ENCODE measurements around the gene UBE2D2. TPM values are rescaled to one million over a fixed set of nuclear protein-coding genes. Genes with fewer than 3 reads are reported as not detected.

Gene UBE2D2
- total and polyA plus RNA-seq, 3 experiments from 2014 or later: 253 to 285 (median 274) TPM

DNA sequence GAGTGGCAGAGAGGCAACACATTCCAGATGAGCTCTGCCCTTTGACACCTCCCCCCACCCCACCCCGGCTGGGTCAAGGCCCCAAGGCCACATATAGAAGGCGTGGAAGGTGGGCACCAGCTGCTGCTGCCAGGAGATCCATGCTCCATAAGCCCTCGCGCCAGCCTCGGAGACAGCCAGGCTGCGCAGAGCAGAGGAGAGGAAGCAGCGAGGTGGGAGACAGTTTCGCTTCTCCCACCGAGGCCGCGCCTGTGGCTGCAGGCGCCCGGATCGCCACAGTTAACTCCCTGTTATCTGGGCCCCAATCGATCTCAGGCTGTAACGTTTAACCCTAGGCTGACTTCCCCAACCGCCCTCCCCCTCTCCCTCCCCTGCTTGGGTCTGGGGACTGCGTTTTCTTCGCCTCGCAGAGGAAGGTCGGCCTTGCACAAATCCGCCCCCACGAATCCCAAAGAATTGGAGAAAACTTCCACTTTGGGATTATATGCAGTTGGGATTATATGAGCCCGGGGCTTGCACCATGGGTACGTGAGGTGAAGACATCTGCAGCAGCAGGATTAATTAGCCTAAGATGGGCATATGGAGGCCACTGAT, 85.9 kb downstream of the UBE2D2 start:
- POLR2A ChIA-PET: interaction anchor here (2.8 kb wide), 1 partner anchor 10 kb away, joined by 57 read pairs; no protein-coding TSS in a partner anchor
- peak overlapping the region; percentile 38 for H3K27ac ChIP-seq (ENCODE audit: low read depth, low read length)
- peak overlapping the region; percentile 61 to 84 (median 77) for H3K4me3 Mint-ChIP-seq
- H3K9me3 Mint-ChIP-seq: no peaks in the 10 kb centered on the region
- no peaks in the 10 kb centered on the region for H3K36me3 ChIP-seq (ENCODE audit: insufficient read depth, low read length)
- peak in 1 of 5 donors; percentile 39 for DNase-seq
- peak overlapping the region in 4 of 8 donors; percentile 42 to 77 (median 76) for H3K27ac Mint-ChIP-seq
- H3K4me3 ChIP-seq (ENCODE audit: low read length): no peak overlapping the region
- peaks cover 9 to 16% of the 10 kb centered on the region in 2 donors for H3K27me3 Mint-ChIP-seq
- H3K27me3 ChIP-seq (ENCODE audit: insufficient read depth, low read length, poor library complexity, severe bottlenecking): peaks cover 34% of the 10 kb centered on the region
- peaks cover 41% of the 10 kb centered on the region for H3K4me1 ChIP-seq (ENCODE audit: insufficient read depth, low read length)
- CTCF ChIA-PET: interaction anchor here (0.7 to 5.2 kb wide), 8 partner anchors 8 to 119 kb away, joined by 3 to 58 read pairs (median 6); no protein-coding TSS in a partner anchor
- peaks cover 0 to 3% (median 0%) of the 10 kb centered on the region in 3 donors for H3K36me3 Mint-ChIP-seq
- H3K4me1 Mint-ChIP-seq: peaks cover 38 to 60% (median 39%) of the 10 kb centered on the region in 3 donors
- H3K9me3 ChIP-seq (ENCODE audit: low read length): no peaks in the 10 kb centered on the region

DNA sequence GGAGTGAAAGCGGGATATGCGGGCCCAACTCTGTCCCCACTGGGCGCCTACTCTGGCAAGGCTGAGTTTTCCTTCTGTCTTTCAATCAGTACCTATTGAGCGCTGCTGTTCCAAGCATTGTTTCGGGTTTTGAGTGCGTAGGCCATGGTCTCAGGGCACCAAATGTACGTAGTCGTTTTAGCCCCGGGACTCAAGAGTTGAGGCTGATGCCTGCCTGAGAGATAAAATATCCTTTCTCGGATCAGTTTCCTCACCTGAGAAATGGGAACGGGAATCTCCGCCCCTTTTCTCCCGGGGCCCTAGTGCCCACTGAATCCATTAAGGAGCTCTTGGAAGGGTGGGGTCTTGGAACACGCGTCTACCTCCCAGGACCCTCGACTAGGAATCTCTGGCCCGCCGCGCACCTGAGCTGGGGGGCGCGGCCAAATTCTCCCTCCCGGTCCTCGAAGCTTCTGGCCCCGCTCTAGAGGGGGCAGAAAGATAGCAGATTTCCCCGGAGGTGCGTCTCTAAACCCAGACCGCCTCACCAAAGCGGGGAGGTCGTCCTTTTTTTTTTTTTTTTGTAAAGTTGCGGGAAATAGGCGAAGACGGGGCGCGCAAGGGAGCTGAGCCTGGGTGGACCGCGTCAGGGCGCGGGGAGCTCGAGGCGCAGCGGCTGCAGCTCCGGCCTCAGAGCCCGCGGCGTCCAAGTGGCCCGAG, 86.5 kb downstream of the UBE2D2 start:
- Histone ChIP-seq H3K4me3 (ENCODE audit: low read length) (no peak overlapping the region), H3K27ac (ENCODE audit: low read depth, low read length) (peak overlapping the region; percentile 38)
- CTCF ChIA-PET: interaction anchor here (0.8 to 5.2 kb wide), 8 partner anchors 11 to 137 kb away, joined by 3 to 58 read pairs (median 8); no protein-coding TSS in a partner anchor

DNA sequence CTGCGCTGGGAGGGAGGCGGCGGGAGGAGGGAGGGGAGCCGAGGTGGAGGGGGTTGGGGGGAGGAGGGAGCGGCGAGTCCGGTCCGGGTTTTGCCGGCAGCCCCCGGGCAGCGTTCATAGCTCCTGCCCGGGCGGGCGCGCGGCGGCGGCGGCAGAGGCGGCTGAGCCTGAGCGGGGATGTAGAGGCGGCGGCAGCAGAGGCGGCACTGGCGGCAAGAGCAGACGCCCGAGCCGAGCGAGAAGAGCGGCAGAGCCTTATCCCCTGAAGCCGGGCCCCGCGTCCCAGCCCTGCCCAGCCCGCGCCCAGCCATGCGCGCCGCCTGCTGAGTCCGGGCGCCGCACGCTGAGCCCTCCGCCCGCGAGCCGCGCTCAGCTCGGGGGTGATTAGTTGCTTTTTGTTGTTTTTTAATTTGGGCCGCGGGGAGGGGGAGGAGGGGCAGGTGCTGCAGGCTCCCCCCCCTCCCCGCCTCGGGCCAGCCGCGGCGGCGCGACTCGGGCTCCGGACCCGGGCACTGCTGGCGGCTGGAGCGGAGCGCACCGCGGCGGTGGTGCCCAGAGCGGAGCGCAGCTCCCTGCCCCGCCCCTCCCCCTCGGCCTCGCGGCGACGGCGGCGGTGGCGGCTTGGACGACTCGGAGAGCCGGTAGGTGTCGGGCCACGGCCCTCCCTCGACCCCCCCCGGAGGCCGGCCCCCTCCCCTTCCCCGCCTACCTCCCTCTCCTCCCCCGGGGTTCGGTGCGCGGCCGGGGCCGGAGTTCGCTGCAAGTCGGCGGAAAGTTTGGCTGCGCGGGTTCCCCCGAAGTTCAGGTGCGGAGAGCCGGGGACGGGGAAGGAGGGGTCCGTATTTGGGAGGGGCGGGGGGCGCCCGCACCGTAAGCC, 87.3 kb downstream of the UBE2D2 start, which contains the start of gene CXXC5:
TSS of gene CXXC5 (plus strand) at position 145 of the 877 bp plus-strand sequence. CDS start 32,175 bp downstream, outside the sequence.
- Histone ChIP-seq H3K27ac (ENCODE audit: low read depth, low read length) (peak within 1 kb of the TSS; percentile 81), H3K27me3 (ENCODE audit: insufficient read depth, low read length, poor library complexity, severe bottlenecking) (peaks cover 39% of the 10 kb centered on the region), H3K36me3 (ENCODE audit: insufficient read depth, low read length) (no peaks in the 10 kb centered on the region), H3K9me3 (ENCODE audit: low read length) (no peaks in the 10 kb centered on the region), H3K4me1 (ENCODE audit: insufficient read depth, low read length) (peaks cover 48% of the 10 kb centered on the region), H3K4me3 (ENCODE audit: low read length) (peak within 1 kb of the TSS; percentile 44)
- peaks cover 11 to 26% of the 10 kb centered on the region in 2 donors for H3K27me3 Mint-ChIP-seq
- peak; percentile 45 to 69 (median 57) for DNase-seq
- peaks cover 0 to 3% (median 0%) of the 10 kb centered on the region in 3 donors for H3K36me3 Mint-ChIP-seq
- POLR2A ChIA-PET: interaction anchor here (0.6 to 2.8 kb wide), 5 partner anchors 11 to 167 kb away, joined by 3 to 57 read pairs (median 6); no protein-coding TSS in a partner anchor
- H3K4me1 Mint-ChIP-seq: peaks cover 49 to 73% (median 53%) of the 10 kb centered on the region in 3 donors
- CTCF ChIA-PET: interaction anchor here (0.8 to 5.2 kb wide), 8 partner anchors 11 to 137 kb away, joined by 3 to 58 read pairs (median 8); no protein-coding TSS in a partner anchor
- H3K9me3 Mint-ChIP-seq: no peaks in the 10 kb centered on the region
- peak within 1 kb of the TSS; percentile 88 to 99 (median 94) for H3K4me3 Mint-ChIP-seq
- peak within 1 kb of the TSS in 4 of 8 donors; percentile 22 to 76 (median 59) for H3K27ac Mint-ChIP-seq

More for the DNA sequence above, 86.5 kb downstream of the UBE2D2 start:
- H3K36me3 Mint-ChIP-seq: peaks cover 0 to 3% (median 0%) of the 10 kb centered on the region in 3 donors
- Histone ChIP-seq H3K27me3 (ENCODE audit: insufficient read depth, low read length, poor library complexity, severe bottlenecking) (peaks cover 39% of the 10 kb centered on the region), H3K9me3 (ENCODE audit: low read length) (no peaks in the 10 kb centered on the region), H3K4me1 (ENCODE audit: insufficient read depth, low read length) (peaks cover 47% of the 10 kb centered on the region), H3K36me3 (ENCODE audit: insufficient read depth, low read length) (no peaks in the 10 kb centered on the region)
- peaks cover 11 to 22% of the 10 kb centered on the region in 2 donors for H3K27me3 Mint-ChIP-seq
- peak overlapping the region in 3 of 8 donors; percentile 42 to 76 (median 76) for H3K27ac Mint-ChIP-seq
- peak overlapping the region; percentile 61 to 84 (median 77) for H3K4me3 Mint-ChIP-seq
- H3K4me1 Mint-ChIP-seq: peaks cover 44 to 67% (median 45%) of the 10 kb centered on the region in 3 donors
- H3K9me3 Mint-ChIP-seq: no peaks in the 10 kb centered on the region
- POLR2A ChIA-PET: interaction anchor here (1.1 to 2.8 kb wide), 4 partner anchors 11 to 166 kb away, joined by 3 to 57 read pairs (median 8); no protein-coding TSS in a partner anchor
- DNase-seq: peak in 1 of 5 donors; percentile 28

DNA sequence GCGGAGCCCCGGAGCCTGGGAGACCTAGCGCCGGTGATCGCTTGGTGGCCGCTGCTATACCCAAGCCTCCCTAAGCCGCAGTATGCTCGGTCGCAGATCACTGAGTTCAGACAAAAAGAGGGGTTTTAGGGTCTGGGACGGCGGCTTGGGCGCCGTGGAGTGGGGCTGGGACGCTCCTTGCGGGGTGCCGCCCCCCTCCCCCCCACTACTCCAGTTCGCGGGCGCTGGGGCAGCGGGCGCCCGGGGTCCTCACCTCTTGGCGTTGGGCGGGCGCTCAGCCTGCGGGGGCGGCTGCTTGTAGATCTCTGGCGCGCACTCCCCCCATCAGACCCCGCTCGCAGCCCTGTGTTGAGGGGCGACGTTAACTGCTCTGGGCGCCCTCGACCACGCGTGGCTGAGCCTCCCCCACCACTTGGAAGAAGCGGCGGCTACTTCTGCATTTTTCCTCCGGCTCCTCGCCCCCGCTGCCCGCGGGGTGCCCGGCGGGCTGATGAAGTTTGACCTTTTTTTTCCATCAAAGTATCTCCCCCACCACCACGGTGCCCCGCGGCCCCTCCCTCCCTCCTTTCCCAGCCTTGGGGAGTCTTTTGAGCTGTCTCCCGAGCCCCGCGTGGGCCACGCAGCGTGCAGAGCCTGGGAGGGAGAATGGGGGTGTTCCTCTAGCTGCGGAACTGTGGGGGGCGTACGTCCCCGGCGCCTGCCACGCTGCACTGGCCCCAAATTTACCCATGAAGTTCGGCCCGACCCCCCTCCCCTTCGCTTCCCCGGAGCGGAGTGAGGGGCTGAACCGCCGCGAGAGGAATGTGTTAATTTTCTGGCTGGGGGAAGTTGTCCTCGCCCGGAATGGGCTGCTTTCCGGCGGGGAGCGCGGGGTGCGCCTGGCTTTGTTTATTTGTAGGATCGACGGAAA, 88.2 kb downstream of the UBE2D2 start:
- Histone ChIP-seq H3K9me3 (ENCODE audit: low read length) (no peaks in the 10 kb centered on the region), H3K36me3 (ENCODE audit: insufficient read depth, low read length) (no peaks in the 10 kb centered on the region), H3K4me3 (ENCODE audit: low read length) (peak overlapping the region; percentile 44), H3K4me1 (ENCODE audit: insufficient read depth, low read length) (peaks cover 48% of the 10 kb centered on the region), H3K27me3 (ENCODE audit: insufficient read depth, low read length, poor library complexity, severe bottlenecking) (peaks cover 39% of the 10 kb centered on the region), H3K27ac (ENCODE audit: low read depth, low read length) (peak overlapping the region; percentile 81)
- Mint-ChIP-seq H3K36me3 (peaks cover 0 to 3% (median 0%) of the 10 kb centered on the region in 3 donors), H3K27ac (peak overlapping the region; percentile 55 to 95 (median 86)), H3K4me1 (peaks cover 49 to 73% (median 56%) of the 10 kb centered on the region in 3 donors), H3K9me3 (no peaks in the 10 kb centered on the region), H3K27me3 (peaks cover 11 to 26% of the 10 kb centered on the region in 2 donors), H3K4me3 (peak overlapping the region; percentile 88 to 99 (median 94))
- DNase-seq: no peak
- ChIA-PET CTCF (interaction anchor here (1.7 to 5.2 kb wide), 4 partner anchors 12 to 116 kb away, joined by 6 to 58 read pairs (median 14); no protein-coding TSS in a partner anchor), POLR2A (interaction anchor here (1.3 to 2.8 kb wide), 2 partner anchors 12 to 13 kb away, joined by 5 to 57 read pairs; no protein-coding TSS in a partner anchor)

DNA sequence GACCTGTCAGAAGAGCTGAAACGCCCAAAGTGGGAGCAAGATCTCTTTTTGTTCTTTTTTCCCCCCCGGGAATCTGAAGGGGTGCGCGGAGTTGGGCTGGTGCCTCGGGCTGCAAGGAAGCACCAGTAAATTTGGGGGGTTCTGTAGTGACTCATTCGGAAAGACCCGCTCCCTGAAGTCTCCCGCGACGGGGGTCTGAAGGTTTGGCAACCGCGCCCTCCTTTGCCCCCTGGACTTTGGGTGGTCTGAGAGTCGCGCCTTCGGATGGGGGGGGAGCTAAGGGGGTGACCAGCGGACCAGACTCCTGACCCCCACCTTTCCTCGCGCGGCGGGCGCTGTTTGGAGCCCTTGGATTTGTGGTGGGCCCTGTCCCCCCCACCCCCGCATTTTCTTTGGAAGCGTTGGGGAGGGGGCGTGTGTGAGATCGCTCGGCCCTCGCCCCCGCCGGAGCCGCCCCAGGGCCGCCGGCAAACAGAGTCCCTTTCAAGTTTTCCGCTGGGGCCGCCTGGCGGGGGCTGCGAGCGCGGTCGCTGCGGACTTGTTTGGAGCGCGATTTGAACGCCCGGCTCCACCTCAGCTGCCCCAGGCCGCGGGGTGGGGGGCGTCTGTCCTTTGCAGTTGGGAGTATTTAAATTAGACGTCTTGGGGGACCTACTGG, 89.0 kb downstream of the UBE2D2 start:
- Mint-ChIP-seq H3K27me3 (peaks cover 11 to 26% of the 10 kb centered on the region in 2 donors), H3K36me3 (peaks cover 0 to 3% (median 0%) of the 10 kb centered on the region in 3 donors), H3K4me1 (peaks cover 41 to 65% (median 51%) of the 10 kb centered on the region in 3 donors), H3K4me3 (peak overlapping the region; percentile 88 to 99 (median 94)), H3K27ac (peak overlapping the region; percentile 55 to 96 (median 89)), H3K9me3 (no peaks in the 10 kb centered on the region)
- Histone ChIP-seq H3K4me1 (ENCODE audit: insufficient read depth, low read length) (peaks cover 42% of the 10 kb centered on the region), H3K4me3 (ENCODE audit: low read length) (peak overlapping the region; percentile 44), H3K36me3 (ENCODE audit: insufficient read depth, low read length) (no peaks in the 10 kb centered on the region), H3K27ac (ENCODE audit: low read depth, low read length) (peak overlapping the region; percentile 81), H3K9me3 (ENCODE audit: low read length) (no peaks in the 10 kb centered on the region), H3K27me3 (ENCODE audit: insufficient read depth, low read length, poor library complexity, severe bottlenecking) (peaks cover 39% of the 10 kb centered on the region)
- POLR2A ChIA-PET: interaction anchor here (1.3 to 2.3 kb wide), 2 partner anchors 12 to 14 kb away, joined by 5 to 7 read pairs; no protein-coding TSS in a partner anchor
- CTCF ChIA-PET: interaction anchor here (0.9 to 5.2 kb wide), 7 partner anchors 13 to 133 kb away, joined by 3 to 58 read pairs (median 3); no protein-coding TSS in a partner anchor
- DNase-seq: peak in 1 of 5 donors; percentile 22

DNA sequence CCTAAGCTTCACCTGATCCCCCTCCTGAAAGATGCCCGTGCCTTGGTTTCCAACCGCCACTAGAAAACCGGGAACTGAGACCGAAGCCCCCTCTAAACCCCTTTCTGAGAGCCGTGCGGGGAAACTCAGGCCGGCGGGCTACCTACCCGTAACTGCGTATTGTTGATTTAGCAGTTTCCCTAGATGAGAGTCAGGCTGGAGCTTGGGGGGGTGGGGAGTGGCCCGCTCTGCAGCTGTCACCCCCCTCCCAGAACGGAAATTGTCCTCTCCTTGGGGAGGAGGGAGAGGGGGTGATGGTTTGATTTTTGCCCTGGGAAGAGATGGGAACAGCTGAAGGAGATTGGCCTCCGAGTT, 89.5 kb downstream of the UBE2D2 start:
- peaks cover 39 to 64% (median 48%) of the 10 kb centered on the region in 3 donors for H3K4me1 Mint-ChIP-seq
- H3K36me3 Mint-ChIP-seq: peaks cover 0 to 3% (median 0%) of the 10 kb centered on the region in 3 donors
- peak overlapping the region; percentile 81 for H3K27ac ChIP-seq (ENCODE audit: low read depth, low read length)
- ChIA-PET CTCF (interaction anchor here (0.9 to 5.2 kb wide), 7 partner anchors 14 to 133 kb away, joined by 3 to 58 read pairs (median 3); no protein-coding TSS in a partner anchor), POLR2A (interaction anchor here (1.3 to 2.3 kb wide), 2 partner anchors 13 to 15 kb away, joined by 5 to 7 read pairs; no protein-coding TSS in a partner anchor)
- H3K4me3 Mint-ChIP-seq: peak overlapping the region; percentile 70 to 96 (median 90)
- no peak for DNase-seq
- peaks cover 39% of the 10 kb centered on the region for H3K27me3 ChIP-seq (ENCODE audit: insufficient read depth, low read length, poor library complexity, severe bottlenecking)
- H3K9me3 Mint-ChIP-seq: no peaks in the 10 kb centered on the region
- H3K4me1 ChIP-seq (ENCODE audit: insufficient read depth, low read length): peaks cover 42% of the 10 kb centered on the region
- H3K27me3 Mint-ChIP-seq: peaks cover 11 to 26% of the 10 kb centered on the region in 2 donors
- peak overlapping the region; percentile 26 for H3K4me3 ChIP-seq (ENCODE audit: low read length)
- H3K27ac Mint-ChIP-seq: peak overlapping the region in 5 of 8 donors; percentile 43 to 96 (median 92)
- no peaks in the 10 kb centered on the region for H3K9me3 ChIP-seq (ENCODE audit: low read length)
- no peaks in the 10 kb centered on the region for H3K36me3 ChIP-seq (ENCODE audit: insufficient read depth, low read length)
